ENCODE results near the gene MMADHC.

GRCh38 chr2:149627111-149627801, 39.7 kb upstream of the MMADHC start:
- TF ChIP-seq POLR2AphosphoS5 (IDR thresholded peaks at IDR 0.05; ENCODE audit: low read depth, low read length) (no peak), REST (IDR thresholded peaks at IDR 0.05; ENCODE audit: insufficient read depth in 1 of 2, low read depth in 2 of 2, low read length in 2 of 2) (no peak), TAF1 (IDR thresholded peaks at IDR 0.05; ENCODE audit: borderline replicate concordance, insufficient read depth, low read length) (no peak)
